Left renal pelvis (tissue), 4 donors: ENCODE data around the gene SGK2. TPM values are rescaled to one million over a fixed set of nuclear protein-coding genes. Genes with fewer than 3 reads are reported as not detected.

Source experiments
- DNase-seq, 4 donors: peaks; one replicate each; pipeline ENCODE4 v3.0.0-alpha.2; 2013; ENCODE audit warnings: low read depth in 4 of 4, low spot score in 3 of 4
- polyA plus RNA-seq, 4 donors: library from polyadenylated mRNA; unstranded; fragments of 120-200 nt; gene quantifications; one replicate each; pipeline ENCODE4 v1.2.1, GENCODE V29; 2013; ENCODE audit not compliant: insufficient read length in 4 of 4

Gene SGK2
- polyA plus RNA-seq, 4 donors: 3.4 to 77.4 (median 36.4) TPM

- DNase-seq: no peak
Observed at GRCh38 chr20:43559147-43559987, 540 bp downstream of the SGK2 start.

GRCh38 chr20:43560974-43561373, 2.1 kb downstream of the SGK2 start:
- DNase-seq: no peak

GRCh38 chr20:43563429-43563828, 4.6 kb downstream of the SGK2 start:
- no peak for DNase-seq

GRCh38 chr20:43563991-43564390, 5.2 kb downstream of the SGK2 start:
- DNase-seq: no peak

- no peak for DNase-seq
Observed at GRCh38 chr20:43564455-43564854, 5.6 kb downstream of the SGK2 start.

- DNase-seq: no peak
Observed at GRCh38 chr20:43564993-43565757, 6.3 kb downstream of the SGK2 start.

GRCh38 chr20:43565758-43566104, 6.9 kb downstream of the SGK2 start:
- DNase-seq: no peak

GRCh38 chr20:43567477-43567876, 8.7 kb downstream of the SGK2 start:
- DNase-seq: no peak

- no peak for DNase-seq
Observed at GRCh38 chr20:43568706-43569105, 9.9 kb downstream of the SGK2 start.

- no peak for DNase-seq
Observed at GRCh38 chr20:43569282-43569681, 10.5 kb downstream of the SGK2 start.

GRCh38 chr20:43570496-43570895, 11.7 kb downstream of the SGK2 start:
- no peak for DNase-seq

- DNase-seq: no peak
Observed at GRCh38 chr20:43571310-43571709, 12.5 kb downstream of the SGK2 start.

GRCh38 chr20:43571771-43572170, 12.9 kb downstream of the SGK2 start:
- no peak for DNase-seq

- DNase-seq: no peak
Observed at GRCh38 chr20:43572891-43573290, 14.1 kb downstream of the SGK2 start.

- DNase-seq: no peak
Observed at GRCh38 chr20:43576108-43576507, 17.3 kb downstream of the SGK2 start.

- no peak for DNase-seq
Observed at GRCh38 chr20:43579861-43580793, 21.3 kb downstream of the SGK2 start.

- no peak for DNase-seq
Observed at GRCh38 chr20:43583133-43583864, 24.5 kb downstream of the SGK2 start.

- no peak for DNase-seq
Observed at GRCh38 chr20:43583982-43584432, 25.2 kb downstream of the SGK2 start.

GRCh38 chr20:43584448-43585136, 25.8 kb downstream of the SGK2 start:
- no peak for DNase-seq

GRCh38 chr20:43586641-43587040, 27.8 kb downstream of the SGK2 start:
- no peak for DNase-seq
